ENCODE measurements around the gene MED15. TPM values are rescaled to one million over a fixed set of nuclear protein-coding genes. Genes with fewer than 3 reads are reported as not detected.

Gene MED15
- total RNA-seq, 1 experiment from 2014 or later, result 59.3 TPM

GRCh38 chr22:20487715-20488114, 19.7 kb upstream of the MED15 start:
- in situ Hi-C loops (cut with HindIII; ENCODE audit: low pct_unique_long_range_greater_than_20kb, low sequenced_read_pairs) (no loop called here), intact Hi-C loops (cut with micrococcal nuclease; ENCODE audit: unreplicated experiment) (no loop called here)
- H3K27ac ChIP-seq (ENCODE audit: low read length), result no peak overlapping the region
- H3K4me1 ChIP-seq (ENCODE audit: control insufficient read depth, insufficient read depth, low read length), result no peaks in the 10 kb centered on the region
- H3K36me3 ChIP-seq (ENCODE audit: control insufficient read depth, insufficient read depth, low read length), result no peaks in the 10 kb centered on the region
- TF ChIP-seq CTCF (IDR thresholded peaks at IDR 0.05) (no peak), REST (IDR thresholded peaks at IDR 0.05; ENCODE audit: insufficient read depth in 1 of 2, low read depth in 2 of 2, low read length in 1 of 2) (no peak), POLR2AphosphoS5 (IDR thresholded peaks at IDR 0.05; ENCODE audit: low read depth, low read length) (no peak), TCF7L2 (IDR thresholded peaks at IDR 0.05; ENCODE audit: low read depth, low read length) (no peak), SIN3A (IDR thresholded peaks at IDR 0.05; ENCODE audit: borderline replicate concordance, insufficient read depth, low read depth, low read length) (no peak)
- ATAC-seq, result no peak
- ChIA-PET POLR2A (no interaction called here), CTCF (no interaction called here)
- DNase-seq (ENCODE audit: low read depth, low spot score), result no peak
- H3K4me3 ChIP-seq (ENCODE audit: low read depth in 2 of 2, low read length in 2 of 2), result no peak overlapping the region
- BruUV-seq (replicated peaks), result TSS peak; percentile 43
- H3K9me3 ChIP-seq (ENCODE audit: control insufficient read depth, insufficient read depth, low read depth, low read length), result no peaks in the 10 kb centered on the region
- no peaks in the 10 kb centered on the region for H3K27me3 ChIP-seq (ENCODE audit: control insufficient read depth, insufficient read depth, low read length)

- intact Hi-C loops (cut with micrococcal nuclease; ENCODE audit: unreplicated experiment), result no loop called here
- Histone ChIP-seq H3K27me3 (ENCODE audit: control insufficient read depth, insufficient read depth, low read length) (no peaks in the 10 kb centered on the region), H3K9me3 (ENCODE audit: control insufficient read depth, insufficient read depth, low read depth, low read length) (no peaks in the 10 kb centered on the region), H3K4me1 (ENCODE audit: control insufficient read depth, insufficient read depth, low read length) (no peaks in the 10 kb centered on the region), H3K4me3 (ENCODE audit: low read depth in 2 of 2, low read length in 2 of 2) (no peak overlapping the region), H3K36me3 (ENCODE audit: control insufficient read depth, insufficient read depth, low read length) (no peaks in the 10 kb centered on the region), H3K27ac (ENCODE audit: low read length) (no peak overlapping the region)
- in situ Hi-C loops (cut with HindIII; ENCODE audit: low pct_unique_long_range_greater_than_20kb, low sequenced_read_pairs), result no loop called here
- DNase-seq (ENCODE audit: low read depth, low spot score), result no peak
- TF ChIP-seq SIN3A (IDR thresholded peaks at IDR 0.05; ENCODE audit: borderline replicate concordance, insufficient read depth, low read depth, low read length), result no peak
- TF ChIP-seq TCF7L2 (IDR thresholded peaks at IDR 0.05; ENCODE audit: low read depth, low read length), result no peak
- no peak for TF ChIP-seq REST (IDR thresholded peaks at IDR 0.05; ENCODE audit: insufficient read depth in 1 of 2, low read depth in 2 of 2, low read length in 1 of 2)
- TF ChIP-seq CTCF (IDR thresholded peaks at IDR 0.05), result no peak
- TF ChIP-seq POLR2AphosphoS5 (IDR thresholded peaks at IDR 0.05; ENCODE audit: low read depth, low read length), result no peak
- no TSS peak for BruUV-seq (replicated peaks)
- ChIA-PET CTCF (no interaction called here), POLR2A (no interaction called here)
- no peak for ATAC-seq
Measured at GRCh38 chr22:20488946-20489345, 18.5 kb upstream of the MED15 start.
